HepG2 (cell line): ENCODE results near the gene TGFBR1. TPM values are rescaled to one million over a fixed set of nuclear protein-coding genes. Genes with fewer than 3 reads are reported as not detected.

ENCODE experiments used
- ARNT2 ChIP-seq: sonication (generic); formaldehyde crosslinking; IDR thresholded peaks from 2 replicates; pipeline ENCODE4 v1.8.0; 2022; ENCODE audit warnings: mild to moderate bottlenecking, low read depth, missing genetic modification reagents, moderate library complexity
- CBX1 ChIP-seq: IDR thresholded peaks from one replicate; pipeline ENCODE4 v1.6.1; 2016; ENCODE audit warnings: antibody characterized with exemption, low read depth
- CC2D1A ChIP-seq: sonication (generic); formaldehyde crosslinking; IDR thresholded peaks from 2 replicates; pipeline ENCODE4 v1.8.1; 2023; ENCODE audit warnings: mild to moderate bottlenecking, missing genetic modification reagents
- HIC2 ChIP-seq: sonication (generic); formaldehyde crosslinking; IDR thresholded peaks from 2 replicates; pipeline ENCODE4 v1.9.0; 2022; ENCODE audit warnings: low read depth, missing genetic modification reagents
- KDM4B ChIP-seq: sonication (generic); formaldehyde crosslinking; IDR thresholded peaks from 2 replicates; pipeline ENCODE4 v1.4.0; 2020; ENCODE audit warnings: missing genetic modification reagents
- MTA3 ChIP-seq: sonication (generic); formaldehyde crosslinking; IDR thresholded peaks from 2 replicates; pipeline ENCODE4 v1.4.0; 2020; ENCODE audit warnings: missing genetic modification reagents
- POLR2AphosphoS5 ChIP-seq: IDR thresholded peaks from 2 replicates; pipeline ENCODE4 v1.6.1; 2012; ENCODE audit warnings: low read depth, low read length
- RXRB ChIP-seq: IDR thresholded peaks from 2 replicates; pipeline ENCODE4 v1.6.1; 2016; ENCODE audit warnings: borderline replicate concordance, missing genetic modification reagents, missing compliant biosample characterization
- SKI ChIP-seq: fragments of 450-650 bp; IDR thresholded peaks from one replicate; pipeline ENCODE4 v1.6.1; 2018; ENCODE audit warnings: mild to moderate bottlenecking; ENCODE audit not compliant: partially characterized antibody
- SP5 ChIP-seq: IDR thresholded peaks from 2 replicates; pipeline ENCODE4 v1.6.1; 2016; ENCODE audit warnings: low read depth, borderline replicate concordance
- XRCC5 ChIP-seq: fragments of 200-400 bp; formaldehyde crosslinking; optimal IDR thresholded peaks from 2 replicates; pipeline ENCODE3; 2017; ENCODE audit warnings: mild to moderate bottlenecking, low read length
- ZHX2 ChIP-seq, 2 experiments: sonication (generic) in 1 of 2; formaldehyde crosslinking in 1 of 2; IDR thresholded peaks; 2 replicates each; pipeline versions ENCODE4 v1.6.1 to v1.9.0; 2014 to 2022; ENCODE audit warnings: antibody characterized with exemption in 1 of 2, borderline replicate concordance in 1 of 2, inconsistent platforms in 1 of 2, low read depth in 1 of 2, missing genetic modification reagents in 1 of 2
- polyA plus RNA-seq, 8 experiments: library from polyadenylated mRNA; depleted of rRNA in 3 of 8; stranded (reverse) in 7 of 8; unstranded in 1 of 8; fragments of >200 nt; fragmentation: Illumina TruSeq in 4 of 8; extraction: Trizol in 4 of 8; gene quantifications; 2 replicates each; pipeline versions ENCODE4 v1.2.1 to v1.2.3, GENCODE V29; 2011 to 2016; ENCODE audit warnings: low read depth in 4 of 8, missing spikeins in 1 of 8, mixed read lengths in 1 of 8; ENCODE audit not compliant: insufficient read depth in 1 of 8
- total RNA-seq, 5 experiments: library from RNA; depleted of rRNA; stranded (reverse); fragments of >200 nt; fragmentation: Illumina TruSeq; extraction: Trizol; gene quantifications; 2 replicates each; pipeline ENCODE4 v1.2.3, GENCODE V29; 2016; ENCODE audit warnings: low read depth in 1 of 5
- TF ChIP-seq, protein P1 (sequence below): sonication (generic); formaldehyde crosslinking; IDR thresholded peaks from 2 replicates; pipeline ENCODE4 v1.4.0; 2020; ENCODE audit warnings: missing genetic modification reagents
- TF ChIP-seq, protein P2 (sequence below): sonication (generic); formaldehyde crosslinking; IDR thresholded peaks from 2 replicates; pipeline ENCODE4 v1.4.0; 2020; ENCODE audit warnings: missing genetic modification reagents, borderline replicate concordance

TGFBR1 gene
- total and polyA plus RNA-seq, 2 of the 13 experiments (the other 11 are each of a cell fraction or from before 2014, with no cell fraction given): 16.8 to 23.9 TPM

GRCh38 chr9:99104459-99105151 lies at the start of gene TGFBR1 (continued):
- TF ChIP-seq, protein P1, sequence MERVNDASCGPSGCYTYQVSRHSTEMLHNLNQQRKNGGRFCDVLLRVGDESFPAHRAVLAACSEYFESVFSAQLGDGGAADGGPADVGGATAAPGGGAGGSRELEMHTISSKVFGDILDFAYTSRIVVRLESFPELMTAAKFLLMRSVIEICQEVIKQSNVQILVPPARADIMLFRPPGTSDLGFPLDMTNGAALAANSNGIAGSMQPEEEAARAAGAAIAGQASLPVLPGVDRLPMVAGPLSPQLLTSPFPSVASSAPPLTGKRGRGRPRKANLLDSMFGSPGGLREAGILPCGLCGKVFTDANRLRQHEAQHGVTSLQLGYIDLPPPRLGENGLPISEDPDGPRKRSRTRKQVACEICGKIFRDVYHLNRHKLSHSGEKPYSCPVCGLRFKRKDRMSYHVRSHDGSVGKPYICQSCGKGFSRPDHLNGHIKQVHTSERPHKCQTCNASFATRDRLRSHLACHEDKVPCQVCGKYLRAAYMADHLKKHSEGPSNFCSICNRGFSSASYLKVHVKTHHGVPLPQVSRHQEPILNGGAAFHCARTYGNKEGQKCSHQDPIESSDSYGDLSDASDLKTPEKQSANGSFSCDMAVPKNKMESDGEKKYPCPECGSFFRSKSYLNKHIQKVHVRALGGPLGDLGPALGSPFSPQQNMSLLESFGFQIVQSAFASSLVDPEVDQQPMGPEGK (CRISPR knock-in tag): peak; percentile 50; the same call in 1 of the 2 replicates
- TF ChIP-seq CBX1 (no peak), ZHX2 (IDR thresholded peaks at IDR 0.05; ENCODE audit: low read depth) (no peak), ZHX2 (CRISPR knock-in tag; IDR thresholded peaks at IDR 0.05; ENCODE audit: borderline replicate concordance) (peak; percentile 4; the same call in 1 of the 2 replicates), SP5 (CRISPR knock-in tag) (peak; percentile 11; the same call in 1 of the 2 replicates), HIC2 (no peak), RXRB (CRISPR knock-in tag) (no peak), POLR2AphosphoS5 (0 out of 2 replicates have a peak, but pooled peaks have one; percentile 44), XRCC5 (peak; percentile 51), SKI (peak; percentile 58), KDM4B (no peak), CC2D1A (CRISPR knock-in tag) (no peak), MTA3 (no peak), ARNT2 (no peak)
- TF ChIP-seq, protein P2, sequence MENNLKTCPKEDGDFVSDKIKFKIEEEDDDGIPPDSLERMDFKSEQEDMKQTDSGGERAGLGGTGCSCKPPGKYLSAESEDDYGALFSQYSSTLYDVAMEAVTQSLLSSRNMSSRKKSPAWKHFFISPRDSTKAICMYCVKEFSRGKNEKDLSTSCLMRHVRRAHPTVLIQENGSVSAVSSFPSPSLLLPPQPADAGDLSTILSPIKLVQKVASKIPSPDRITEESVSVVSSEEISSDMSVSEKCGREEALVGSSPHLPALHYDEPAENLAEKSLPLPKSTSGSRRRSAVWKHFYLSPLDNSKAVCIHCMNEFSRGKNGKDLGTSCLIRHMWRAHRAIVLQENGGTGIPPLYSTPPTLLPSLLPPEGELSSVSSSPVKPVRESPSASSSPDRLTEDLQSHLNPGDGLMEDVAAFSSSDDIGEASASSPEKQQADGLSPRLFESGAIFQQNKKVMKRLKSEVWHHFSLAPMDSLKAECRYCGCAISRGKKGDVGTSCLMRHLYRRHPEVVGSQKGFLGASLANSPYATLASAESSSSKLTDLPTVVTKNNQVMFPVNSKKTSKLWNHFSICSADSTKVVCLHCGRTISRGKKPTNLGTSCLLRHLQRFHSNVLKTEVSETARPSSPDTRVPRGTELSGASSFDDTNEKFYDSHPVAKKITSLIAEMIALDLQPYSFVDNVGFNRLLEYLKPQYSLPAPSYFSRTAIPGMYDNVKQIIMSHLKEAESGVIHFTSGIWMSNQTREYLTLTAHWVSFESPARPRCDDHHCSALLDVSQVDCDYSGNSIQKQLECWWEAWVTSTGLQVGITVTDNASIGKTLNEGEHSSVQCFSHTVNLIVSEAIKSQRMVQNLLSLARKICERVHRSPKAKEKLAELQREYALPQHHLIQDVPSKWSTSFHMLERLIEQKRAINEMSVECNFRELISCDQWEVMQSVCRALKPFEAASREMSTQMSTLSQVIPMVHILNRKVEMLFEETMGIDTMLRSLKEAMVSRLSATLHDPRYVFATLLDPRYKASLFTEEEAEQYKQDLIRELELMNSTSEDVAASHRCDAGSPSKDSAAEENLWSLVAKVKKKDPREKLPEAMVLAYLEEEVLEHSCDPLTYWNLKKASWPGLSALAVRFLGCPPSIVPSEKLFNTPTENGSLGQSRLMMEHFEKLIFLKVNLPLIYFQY (CRISPR knock-in tag): peak; percentile 82; the same call in 1 of the 2 replicates
